HG02938 (cell line): ENCODE measurements around the gene ADAM12.

Source experiments
- ATAC-seq: cut with Tn5 transposase; IDR thresholded peaks from one replicate; pipeline ENCODE4 v1.9.1; 2021; ENCODE audit warnings: mild to moderate bottlenecking, moderate library complexity; ENCODE audit not compliant: unreplicated experiment

The ADAM12 gene

DNA sequence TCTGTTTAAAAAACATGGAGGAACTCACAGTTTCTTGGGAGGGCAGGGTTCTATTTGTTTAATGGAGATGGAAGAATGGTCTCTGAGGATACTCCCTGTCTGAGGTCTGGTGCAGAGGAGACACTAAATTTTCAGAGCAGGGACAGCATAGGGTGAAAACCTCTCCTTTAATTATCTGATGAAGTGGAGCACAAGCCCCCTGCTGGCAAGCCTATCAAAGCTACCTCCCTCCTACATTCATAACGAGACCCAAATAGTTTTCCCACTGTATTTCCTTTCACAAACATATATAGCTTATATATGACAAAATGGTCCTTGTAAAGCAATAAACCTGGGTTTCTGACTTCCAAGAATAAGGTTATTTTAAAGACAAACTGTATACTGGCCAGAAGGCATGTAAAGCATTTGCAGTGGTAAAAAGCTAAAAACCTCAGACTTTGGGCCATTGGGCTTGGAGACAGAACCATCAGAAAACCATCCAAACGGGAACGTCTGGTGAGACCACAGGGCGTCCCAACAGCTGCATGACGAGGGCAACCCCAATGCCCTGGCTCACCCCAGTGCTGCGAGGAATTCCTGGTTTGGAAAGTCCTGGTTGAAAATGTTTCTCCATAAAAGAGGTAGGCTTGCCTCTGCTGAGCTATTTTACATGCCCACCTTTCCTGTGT, 290.6 kb downstream of the ADAM12 start:
- no peak for ATAC-seq

DNA sequence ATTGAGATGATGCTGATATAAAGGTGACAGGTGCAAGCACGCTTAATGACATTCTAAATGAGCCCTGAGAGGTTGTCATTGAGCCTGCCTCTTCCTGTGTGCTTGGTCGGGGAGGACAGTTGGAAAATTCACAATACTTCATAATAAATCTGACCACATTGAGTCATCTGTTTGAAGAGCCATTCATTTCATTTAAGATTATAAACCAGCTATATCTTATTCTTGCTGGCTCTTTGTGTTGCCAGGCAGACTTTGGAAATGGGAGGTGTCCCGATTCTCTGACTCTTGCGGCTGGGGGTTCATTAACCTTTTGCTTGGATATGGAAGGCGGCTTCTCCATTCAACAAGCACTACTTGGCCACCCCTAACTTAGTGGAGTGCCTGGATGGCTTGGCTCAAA, 293.7 kb downstream of the ADAM12 start:
- no peak for ATAC-seq

DNA sequence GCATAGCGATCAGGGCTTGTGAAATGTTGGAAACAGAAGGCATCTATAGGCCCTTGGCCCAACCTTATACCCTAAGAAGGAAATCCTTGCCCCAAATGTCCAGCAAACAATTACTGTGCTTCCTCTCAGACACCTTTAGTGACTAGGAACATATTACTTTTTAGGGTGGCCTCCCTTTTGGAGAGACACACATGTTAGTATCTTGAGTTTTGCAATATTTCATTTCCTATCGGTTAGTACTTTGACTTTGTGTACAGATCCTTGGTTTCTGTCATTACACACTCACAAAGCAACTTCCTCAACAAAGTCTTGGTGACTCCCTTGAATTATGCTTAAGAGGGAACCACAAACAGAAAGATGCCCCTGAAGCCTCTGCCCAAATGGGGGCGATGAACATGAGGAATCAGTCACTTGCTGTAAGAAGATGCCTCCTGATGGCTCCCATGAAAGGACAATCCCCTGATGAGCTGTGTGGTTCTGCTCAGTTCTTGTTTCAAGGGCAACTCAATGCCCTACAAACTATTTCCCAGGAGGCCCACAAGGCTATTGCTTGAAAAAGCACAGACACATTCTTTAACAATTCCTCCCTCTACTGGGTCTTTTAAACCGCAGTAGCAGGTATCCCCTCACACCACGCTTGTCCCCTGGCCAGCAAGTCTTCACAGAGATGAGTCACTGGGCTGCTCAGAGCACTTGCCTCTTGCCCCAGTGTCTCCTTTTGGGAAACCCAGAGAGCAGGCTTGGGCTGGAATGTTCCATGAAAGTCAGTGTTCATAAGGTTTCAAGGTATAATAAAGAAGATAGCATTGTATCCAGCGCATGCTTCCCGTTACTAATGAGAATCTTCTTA, 295.7 kb downstream of the ADAM12 start:
- no peak for ATAC-seq

DNA sequence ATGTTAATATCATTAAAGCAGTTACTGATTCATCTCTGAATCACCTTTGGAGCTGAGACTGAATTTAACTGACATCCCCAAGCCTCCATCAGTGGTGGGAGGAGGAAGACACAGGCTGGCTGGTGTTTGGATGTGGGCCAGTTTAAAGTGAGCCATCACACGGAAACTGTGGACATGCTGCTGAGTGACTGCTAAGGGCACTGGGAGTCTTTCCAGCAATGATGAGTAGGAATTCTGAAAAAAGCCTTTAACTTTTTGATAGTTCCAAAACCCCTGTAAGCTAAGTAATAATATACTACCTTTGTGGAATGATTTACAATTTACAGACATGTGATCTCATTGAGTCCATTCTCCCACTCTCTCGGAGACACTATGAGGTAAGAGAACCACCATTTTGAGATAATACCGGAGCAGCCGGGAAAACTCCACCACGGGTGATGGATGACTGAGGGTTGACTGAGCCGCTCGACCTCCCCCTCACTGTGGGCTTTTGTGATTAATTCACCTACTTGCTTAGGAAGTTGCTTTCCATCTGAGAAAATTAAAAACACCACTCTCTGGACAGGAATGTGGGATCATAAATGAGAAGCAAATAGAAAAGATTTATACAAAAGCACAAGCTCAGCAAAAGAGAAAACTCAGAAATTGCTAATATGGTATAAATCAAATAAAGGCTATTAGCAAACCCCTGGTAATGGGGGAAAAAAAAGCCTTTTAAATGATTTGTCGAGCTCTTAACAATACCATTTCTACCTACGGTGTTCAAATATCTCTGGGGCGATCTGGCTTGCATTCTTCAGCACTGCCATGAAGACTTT, 297.2 kb downstream of the ADAM12 start:
- no peak for ATAC-seq

DNA sequence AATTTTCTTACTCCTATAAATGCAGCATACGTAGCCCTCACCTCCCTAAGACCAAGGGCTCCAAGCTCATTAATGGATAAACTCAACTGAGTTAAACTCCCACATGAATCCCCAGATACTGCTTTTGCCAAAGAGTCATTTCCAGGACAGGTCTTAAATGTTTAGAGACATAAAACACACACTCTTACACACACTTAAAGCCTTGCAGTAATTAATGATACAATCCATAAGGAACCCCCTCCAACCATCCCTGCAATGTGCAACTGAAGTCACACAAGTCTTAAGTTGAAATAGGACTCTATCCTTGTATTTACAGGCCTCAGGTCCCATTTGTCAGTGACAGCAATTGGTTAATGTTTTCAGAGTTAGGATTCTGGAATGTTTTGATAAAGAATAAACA, 297.8 kb downstream of the ADAM12 start:
- no peak for ATAC-seq

DNA sequence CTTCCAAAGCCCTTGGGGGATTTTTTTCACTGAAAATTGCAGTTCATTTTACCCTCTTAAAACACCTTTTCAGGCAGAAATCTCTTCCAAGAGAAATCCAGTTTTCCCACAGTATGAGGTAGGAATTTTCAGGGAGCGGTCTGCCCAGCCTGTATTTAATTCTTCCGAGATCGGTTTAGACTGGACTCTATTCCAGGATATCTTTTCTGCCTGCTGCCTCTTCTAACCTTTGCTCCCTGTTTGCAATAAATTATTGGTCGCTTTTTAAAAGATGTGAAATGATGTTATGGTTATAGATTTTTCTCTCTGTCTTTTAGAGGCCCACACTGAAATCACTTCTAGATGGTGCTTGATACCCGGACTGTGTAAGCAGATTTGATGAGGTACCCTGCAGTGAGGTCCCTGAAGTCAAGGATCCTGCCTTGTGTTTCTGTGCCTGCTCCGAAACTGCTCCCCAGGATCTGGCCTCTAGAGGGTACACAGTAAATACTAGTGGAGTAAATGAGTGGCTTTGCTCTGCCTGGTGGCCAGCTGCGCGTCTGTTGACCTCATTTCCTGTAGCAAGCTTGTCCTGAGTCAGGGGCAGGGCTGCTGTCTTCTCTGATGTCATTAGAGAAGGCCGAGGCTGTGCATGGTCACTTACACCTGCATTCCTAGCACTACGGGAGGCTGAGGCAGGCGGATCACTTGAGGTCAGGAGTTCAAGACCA, 300.3 kb downstream of the ADAM12 start:
- no peak for ATAC-seq

DNA sequence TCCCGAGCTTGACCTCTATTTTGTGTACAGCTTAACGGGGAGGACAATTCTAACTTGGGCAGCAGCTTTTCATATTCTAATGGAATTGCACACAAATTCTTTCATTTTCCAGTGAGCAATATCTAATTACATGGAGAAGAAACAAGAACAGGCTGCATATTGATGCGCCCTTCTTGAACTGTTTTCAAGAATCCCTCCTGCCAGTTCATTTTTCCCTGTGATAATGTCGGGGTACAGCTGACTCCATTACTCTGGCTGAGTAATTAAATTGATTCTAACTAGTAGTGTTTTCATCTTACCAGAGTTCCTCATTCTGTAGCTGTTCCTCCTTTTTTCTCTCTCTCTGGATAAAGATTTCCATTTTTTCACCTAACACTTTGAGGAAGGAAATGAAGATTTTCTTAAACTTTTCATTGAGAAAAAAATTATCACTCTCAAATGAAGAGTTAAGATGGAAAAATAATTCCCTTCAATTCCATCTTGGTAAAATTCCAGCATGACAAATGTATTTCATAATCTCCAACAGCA, 301.1 kb downstream of the ADAM12 start:
- no peak for ATAC-seq

DNA sequence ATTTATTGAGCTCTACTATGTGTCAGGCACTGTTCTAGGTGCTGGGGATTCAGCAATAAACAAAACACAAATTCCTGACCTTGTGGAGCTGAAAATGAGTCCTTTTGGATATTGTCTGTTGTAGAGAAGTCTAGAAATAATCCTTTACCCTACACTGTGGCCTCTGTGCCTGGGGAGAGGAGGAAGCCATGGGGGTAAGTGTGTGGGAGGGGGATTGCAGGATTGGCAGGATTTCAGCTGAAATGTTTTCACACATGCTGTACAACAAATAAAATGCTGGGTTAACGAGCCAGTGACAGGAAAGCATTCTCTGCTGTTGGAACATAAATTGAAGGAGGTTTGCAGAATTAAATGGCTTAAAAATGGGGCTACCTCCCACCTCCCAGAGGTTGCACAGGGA, 302.5 kb downstream of the ADAM12 start:
- ATAC-seq, result no peak

DNA sequence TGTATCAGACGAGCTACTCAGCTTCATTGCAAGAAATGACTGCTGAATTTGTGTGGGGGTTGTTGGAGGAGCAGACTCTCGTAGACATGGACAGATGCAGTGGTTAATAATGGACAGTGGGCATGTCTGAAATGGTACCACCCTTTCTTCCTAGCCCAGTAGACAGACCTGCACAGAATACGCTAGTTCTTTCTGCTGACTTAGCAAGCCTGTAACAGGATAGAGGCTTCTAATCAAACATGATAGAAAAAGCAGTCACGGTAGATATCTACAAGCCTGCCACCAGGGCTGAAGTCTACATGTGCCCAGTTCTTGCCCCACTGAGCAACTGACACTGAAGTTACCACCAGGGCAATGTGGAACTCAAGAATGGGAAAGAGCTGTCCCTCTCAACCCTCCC, 303.9 kb downstream of the ADAM12 start:
- ATAC-seq, result no peak

DNA sequence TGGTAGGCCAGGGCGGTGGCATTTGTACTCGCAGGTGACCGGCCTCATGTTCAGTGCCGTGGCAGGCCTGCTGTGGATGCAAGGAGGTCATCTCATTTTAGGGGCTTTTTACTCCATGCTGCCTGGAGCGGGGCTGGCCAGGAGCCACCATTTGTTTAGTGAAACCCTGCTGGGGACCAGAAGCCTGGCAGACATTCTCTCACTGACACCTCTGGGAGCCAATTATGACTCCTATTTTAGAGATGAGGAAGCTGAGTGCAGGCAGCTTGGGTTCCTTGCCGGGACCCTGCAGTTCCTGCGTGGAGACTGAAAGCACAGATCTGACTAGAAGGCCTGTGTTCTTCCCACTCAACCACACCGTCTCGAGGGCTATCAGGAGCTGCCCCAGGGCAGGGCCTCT, 305.3 kb downstream of the ADAM12 start:
- ATAC-seq, result no peak

DNA sequence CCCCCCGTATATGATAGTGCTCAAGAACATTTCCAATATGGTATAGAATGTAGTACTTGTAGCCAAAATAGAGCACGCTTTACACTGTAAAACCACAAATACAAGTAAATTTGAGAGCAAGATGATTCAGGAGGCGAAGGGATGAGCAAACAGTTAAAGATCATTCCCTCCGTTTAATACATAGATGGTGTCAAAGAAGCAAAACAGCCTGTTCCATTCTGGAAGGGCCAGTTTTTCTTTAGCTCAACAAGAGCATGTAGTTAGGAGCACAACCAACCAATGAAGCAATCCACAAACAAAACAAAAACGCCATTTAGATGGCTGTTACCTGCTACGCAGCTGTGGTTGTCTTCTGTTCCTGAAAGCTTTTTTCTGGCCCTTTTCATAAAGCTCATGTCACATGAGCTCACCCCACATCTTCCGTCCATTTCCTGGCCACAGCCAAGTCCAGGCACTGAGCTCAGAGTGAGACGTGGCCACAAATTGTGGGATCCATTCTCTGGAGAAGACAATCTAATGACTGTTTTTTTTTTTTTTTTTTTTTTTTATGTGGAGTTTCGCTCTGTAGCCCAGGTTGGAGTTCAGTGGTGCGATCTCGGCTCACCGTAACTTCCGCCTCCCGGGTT, 306.3 kb downstream of the ADAM12 start:
- ATAC-seq, result no peak

DNA sequence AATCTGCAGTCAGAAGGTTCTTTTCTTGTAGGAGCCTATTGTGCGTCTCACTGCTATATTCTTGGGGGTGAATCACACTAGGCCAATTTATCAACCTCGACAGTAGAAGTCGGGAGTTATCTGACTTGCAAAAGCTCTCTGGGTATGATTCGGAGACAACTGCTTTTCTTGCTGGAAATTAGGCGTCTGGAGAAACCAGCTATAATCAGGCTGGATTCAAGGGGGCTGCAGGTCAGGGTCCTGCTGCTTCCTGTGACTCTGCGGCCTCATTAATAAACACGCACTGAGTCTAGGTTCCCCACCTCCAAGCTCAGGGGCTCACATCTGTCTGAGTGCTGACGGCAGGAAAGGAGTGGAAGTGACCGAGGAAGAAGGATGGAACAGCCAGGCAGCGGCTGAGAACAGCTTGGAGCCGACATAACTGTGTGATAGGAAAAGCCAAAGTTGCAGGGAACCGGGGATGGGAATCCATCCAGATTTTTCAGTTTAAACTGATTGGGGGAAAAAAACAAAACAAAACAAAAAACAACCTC, 307.3 kb downstream of the ADAM12 start:
- no peak for ATAC-seq

DNA sequence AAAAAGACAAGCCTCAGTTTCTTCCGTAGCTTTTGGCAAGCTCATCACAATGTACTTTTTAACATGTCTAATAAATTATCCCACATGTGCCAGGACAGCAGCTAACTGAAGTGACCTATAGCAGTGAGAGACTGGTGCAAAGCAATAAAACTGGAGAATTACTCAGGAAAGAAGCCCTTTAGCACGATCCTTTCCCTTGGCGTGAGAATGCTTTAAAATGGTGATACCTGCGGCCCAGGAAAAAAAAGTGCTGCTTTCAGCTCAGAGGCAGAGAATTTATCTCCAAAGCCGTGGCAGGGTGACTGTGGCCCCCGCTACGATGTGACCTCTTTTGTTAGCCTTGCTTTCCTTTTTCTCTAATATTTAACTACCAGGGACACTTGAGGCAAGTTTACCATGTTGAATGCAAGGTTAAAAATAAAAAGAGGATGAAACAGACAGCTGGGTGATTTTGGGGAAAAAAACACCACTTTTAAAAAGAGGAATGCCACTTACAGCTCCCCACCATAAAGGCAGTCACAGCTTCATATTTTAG, 307.9 kb downstream of the ADAM12 start:
- ATAC-seq, result no peak

DNA sequence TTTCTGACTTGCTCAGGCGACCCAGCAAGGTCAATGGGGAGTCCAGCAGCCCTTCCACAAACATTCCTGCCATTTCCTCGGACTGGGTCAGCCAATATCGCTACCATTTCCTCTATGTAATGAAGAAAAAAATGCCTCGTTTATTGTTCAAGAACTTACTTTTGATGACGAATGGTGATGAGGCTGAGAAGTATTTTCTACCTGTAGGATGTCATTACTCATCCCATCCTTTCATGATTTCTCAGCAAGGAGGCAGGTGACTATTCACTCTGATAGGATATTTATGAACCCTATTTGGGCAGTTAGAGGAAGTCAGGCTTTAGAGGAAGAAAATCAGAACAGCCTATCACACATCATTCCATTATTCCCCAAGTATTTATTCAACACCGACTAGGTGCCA, 313.3 kb downstream of the ADAM12 start:
- ATAC-seq, result no peak

DNA sequence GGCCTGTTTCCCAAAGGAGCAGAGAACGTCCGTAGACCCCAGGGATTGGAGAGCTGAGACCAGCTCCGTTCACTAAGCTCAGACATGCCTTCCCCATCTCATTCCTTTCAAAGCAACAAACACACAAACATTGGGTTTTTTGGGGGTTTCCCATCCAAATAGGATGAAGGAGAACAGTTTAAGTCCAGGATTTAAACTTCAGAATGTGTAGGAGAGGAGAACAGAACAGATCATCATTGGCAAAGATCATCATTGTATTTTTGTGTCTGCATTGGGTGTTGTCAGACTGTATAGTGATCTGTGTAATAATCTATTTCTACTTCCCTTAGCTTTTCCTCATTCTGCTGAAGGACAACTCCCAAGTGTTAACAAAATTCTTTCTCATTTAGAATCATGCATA, 314.0 kb downstream of the ADAM12 start:
- no peak for ATAC-seq

DNA sequence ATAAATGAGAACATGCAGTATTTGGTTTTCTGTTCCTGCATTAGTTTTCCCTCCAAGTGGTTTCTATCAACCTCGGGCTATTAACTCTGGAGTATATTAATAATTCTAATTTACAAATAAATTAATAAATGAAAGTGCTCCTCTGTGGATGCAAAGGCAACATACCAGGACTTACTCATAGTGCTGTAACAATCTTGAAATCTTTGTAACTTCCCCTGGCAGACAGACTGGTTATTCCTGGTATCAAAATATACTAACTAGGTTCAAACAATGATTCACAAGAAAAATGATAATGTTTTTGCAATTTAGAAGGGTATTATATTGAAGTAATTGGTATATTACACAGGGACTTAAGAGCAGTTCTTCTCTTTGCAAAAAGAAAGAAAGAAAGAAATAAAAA, 314.7 kb downstream of the ADAM12 start:
- no peak for ATAC-seq

DNA sequence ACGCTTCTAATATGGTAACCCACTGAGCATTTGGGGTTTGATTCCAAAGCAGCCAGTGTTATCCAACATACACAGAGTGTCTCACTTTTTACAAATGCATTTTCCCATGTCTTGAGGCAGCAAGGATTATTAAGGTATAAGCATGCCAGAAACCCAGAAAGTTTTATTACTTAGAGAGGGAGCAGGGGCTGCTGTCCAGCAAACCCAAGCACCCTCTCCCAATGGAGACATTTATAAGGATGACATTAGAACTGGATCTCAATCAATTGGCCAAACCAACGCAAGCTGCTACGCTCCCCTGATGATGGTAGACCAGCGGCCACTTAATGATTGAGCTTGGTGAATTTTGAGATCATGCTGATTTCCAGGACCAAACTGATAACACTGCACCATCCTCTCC, 315.7 kb downstream of the ADAM12 start:
- ATAC-seq, result no peak

DNA sequence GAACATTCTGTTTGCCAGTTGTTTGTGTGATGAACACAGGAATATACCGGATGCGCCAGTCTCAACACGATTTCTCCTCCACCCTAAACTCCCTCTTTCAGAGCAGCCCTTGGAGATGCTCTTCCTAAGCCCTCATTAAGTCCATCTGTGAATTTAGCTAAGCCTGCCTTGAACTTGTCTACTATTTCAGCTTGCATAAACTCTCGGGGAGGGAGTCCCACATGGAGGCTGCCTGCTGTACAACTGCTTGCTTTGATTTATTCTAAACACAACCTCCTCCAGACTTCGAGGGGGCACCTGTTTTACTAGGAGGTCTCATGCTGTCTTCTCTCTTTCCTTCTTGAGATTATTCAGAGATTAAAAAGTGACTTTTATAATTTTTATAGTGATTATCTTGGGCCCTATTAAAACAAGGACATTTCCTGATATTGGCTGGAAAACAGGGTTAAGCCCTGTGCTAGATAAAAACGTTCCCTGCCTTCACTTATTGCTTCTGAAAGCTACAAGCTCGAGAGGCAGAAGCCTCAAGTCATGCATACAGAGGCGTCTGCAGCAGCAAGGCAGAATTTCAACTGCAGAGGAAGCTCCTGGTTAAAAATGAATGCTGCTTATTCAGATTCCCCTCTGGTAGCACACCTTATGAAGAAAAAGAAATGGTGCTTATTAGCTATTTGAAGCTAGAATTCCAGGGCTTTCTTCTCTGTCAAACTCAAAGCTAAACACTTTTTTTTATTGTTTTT, 317.6 kb downstream of the ADAM12 start:
- no peak for ATAC-seq

DNA sequence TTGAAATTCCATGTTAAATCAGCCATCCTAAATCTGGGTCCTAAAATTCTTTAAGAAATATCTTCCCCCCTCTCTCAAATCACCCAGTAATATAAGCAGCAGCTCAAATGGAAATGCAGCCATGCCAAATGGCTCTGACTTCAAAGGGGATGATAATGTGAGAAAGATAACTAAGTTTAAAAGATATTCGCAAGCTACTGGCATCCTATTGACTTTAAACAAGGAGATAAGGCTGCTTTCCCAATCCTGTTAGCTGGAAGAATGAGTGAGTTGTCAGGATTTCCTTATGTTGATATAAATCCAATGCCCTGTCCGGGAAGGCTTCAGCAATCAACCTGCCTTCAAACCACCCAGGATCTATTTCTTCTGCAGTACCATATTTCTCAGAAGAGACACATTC, 320.0 kb downstream of the ADAM12 start:
- ATAC-seq, result no peak
